GM19455 (cell line): Measurements from ENCODE around the gene SYNPR.

Source experiments
- ATAC-seq: cut with Tn5 transposase; IDR thresholded peaks from one replicate; pipeline ENCODE4 v1.9.1; 2021; ENCODE audit not compliant: unreplicated experiment

SYNPR gene

GRCh38 chr3:63523100-63523499 is 245.0 kb downstream of the SYNPR start:
- ATAC-seq, result no peak

- no peak for ATAC-seq
These were observed 250.4 kb downstream of the SYNPR start for GRCh38 chr3:63528325-63529000.

GRCh38 chr3:63532521-63532920 is 254.4 kb downstream of the SYNPR start:
- ATAC-seq, result no peak

GRCh38 chr3:63538919-63539318 is 260.8 kb downstream of the SYNPR start:
- ATAC-seq, result no peak

GRCh38 chr3:63555767-63556166 is 277.7 kb downstream of the SYNPR start:
- no peak for ATAC-seq

- no peak for ATAC-seq
These were observed 278.3 kb downstream of the SYNPR start for GRCh38 chr3:63556401-63556800.

GRCh38 chr3:63557912-63558311 is 279.8 kb downstream of the SYNPR start:
- ATAC-seq, result no peak

- no peak for ATAC-seq
These were observed 281.8 kb downstream of the SYNPR start for GRCh38 chr3:63559884-63560283.

- no peak for ATAC-seq
These were observed 283.8 kb downstream of the SYNPR start for GRCh38 chr3:63561879-63562278.

GRCh38 chr3:63562323-63562722 is 284.2 kb downstream of the SYNPR start:
- ATAC-seq, result no peak

- ATAC-seq, result no peak
These were observed 285.5 kb downstream of the SYNPR start for GRCh38 chr3:63563572-63563971.

GRCh38 chr3:63565220-63565619 is 287.1 kb downstream of the SYNPR start:
- ATAC-seq, result no peak

GRCh38 chr3:63571682-63572081 is 293.6 kb downstream of the SYNPR start:
- no peak for ATAC-seq

- ATAC-seq, result no peak
These were observed 298.7 kb downstream of the SYNPR start for GRCh38 chr3:63576846-63577245.

GRCh38 chr3:63578858-63579257 is 300.8 kb downstream of the SYNPR start:
- ATAC-seq, result no peak

GRCh38 chr3:63580151-63580550 is 302.0 kb downstream of the SYNPR start:
- ATAC-seq, result no peak

GRCh38 chr3:63582943-63583500 is 304.9 kb downstream of the SYNPR start:
- ATAC-seq, result no peak

- ATAC-seq, result no peak
These were observed 306.6 kb downstream of the SYNPR start for GRCh38 chr3:63584681-63585080.

- no peak for ATAC-seq
These were observed 307.8 kb downstream of the SYNPR start for GRCh38 chr3:63585927-63586326.

GRCh38 chr3:63588895-63589294 is 310.8 kb downstream of the SYNPR start:
- ATAC-seq, result no peak

GRCh38 chr3:63593779-63594178 is 315.7 kb downstream of the SYNPR start:
- no peak for ATAC-seq

- no peak for ATAC-seq
These were observed 317.1 kb downstream of the SYNPR start for GRCh38 chr3:63595221-63595620.

- no peak for ATAC-seq
These were observed 318.9 kb downstream of the SYNPR start for GRCh38 chr3:63597019-63597418.
